GM19238 (cell line): ENCODE data around the gene C17orf50.

Source experiments
- DNase-seq: peaks from one replicate; pipeline ENCODE4 v3.0.0; 2011; ENCODE audit warnings: low spot score; ENCODE audit not compliant: insufficient read length

Gene C17orf50

GRCh38 chr17:35760587-35760986, at the start of gene C17orf50:
Gene C17orf50 (plus strand): TSS chr17:35760887. CDS start chr17:35760942, 55 bp downstream.
- no peak for DNase-seq

DNA sequence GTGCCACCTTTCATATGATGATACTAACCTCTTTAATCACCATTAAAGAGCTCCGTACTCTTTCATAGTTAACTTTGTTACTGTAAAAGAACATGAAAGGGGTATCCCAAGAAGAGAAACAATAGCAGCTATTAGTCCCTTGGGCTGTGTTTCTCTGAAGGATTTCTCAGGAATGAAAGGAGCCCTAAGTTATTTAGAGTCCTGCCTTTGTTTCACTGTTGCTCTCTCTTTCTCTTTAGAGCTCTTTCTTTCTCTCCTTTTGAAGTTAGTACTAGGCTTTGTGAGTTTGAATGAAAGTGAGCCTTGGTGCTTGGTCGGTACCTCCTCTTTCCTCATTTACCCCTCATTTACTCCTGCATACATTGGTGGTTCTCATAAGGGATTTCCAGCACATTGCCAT, 49.7 kb upstream of the C17orf50 start:
- DNase-seq = no peak

GRCh38 chr17:35713069-35713728, 47.5 kb upstream of the C17orf50 start:
- DNase-seq = no peak

- DNase-seq = no peak
These were observed 45.7 kb upstream of the C17orf50 start for GRCh38 chr17:35714988-35715387.

DNA sequence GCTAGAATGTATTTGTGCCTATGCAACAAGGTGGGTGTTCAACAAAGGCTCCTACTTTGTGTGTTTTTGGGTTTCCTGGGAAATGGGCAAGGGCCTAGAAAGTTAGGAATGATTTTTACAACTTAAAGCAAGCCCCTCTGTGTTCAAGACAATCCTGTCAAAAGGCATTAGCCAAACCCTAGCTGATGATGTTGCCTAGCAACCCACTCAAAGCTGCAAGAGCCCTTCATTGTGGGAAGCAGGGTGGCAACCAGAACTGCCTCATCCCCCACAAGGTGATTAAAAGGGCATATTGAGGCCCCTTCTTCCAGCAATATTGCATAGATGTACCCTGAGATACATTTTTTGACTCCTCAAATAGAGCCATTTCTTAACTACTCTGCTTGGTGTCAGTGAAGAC, 45.3 kb upstream of the C17orf50 start:
- DNase-seq = no peak

GRCh38 chr17:35716173-35716572, 44.5 kb upstream of the C17orf50 start:
- DNase-seq = no peak

GRCh38 chr17:35716897-35717465, 43.7 kb upstream of the C17orf50 start:
- no peak for DNase-seq

DNA sequence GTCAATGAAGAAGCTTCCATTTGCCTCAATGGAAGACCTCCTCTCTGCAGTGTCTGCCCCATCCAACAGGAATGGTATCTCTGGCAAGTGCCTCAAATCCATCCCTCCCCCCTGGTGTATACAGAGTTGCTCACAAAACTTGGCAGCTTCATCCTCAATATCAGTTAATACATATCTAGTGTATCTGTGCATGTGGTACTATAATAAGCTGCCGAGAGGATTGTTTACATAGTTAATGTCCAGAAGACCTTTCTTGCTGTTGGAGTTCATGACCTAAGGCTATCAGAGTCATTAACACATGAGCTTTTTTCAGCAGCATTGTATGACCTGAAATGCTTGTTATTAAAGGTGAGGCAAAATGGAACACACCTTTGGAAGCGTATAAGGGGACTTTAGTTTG, 43.2 kb upstream of the C17orf50 start:
- DNase-seq = no peak

DNA sequence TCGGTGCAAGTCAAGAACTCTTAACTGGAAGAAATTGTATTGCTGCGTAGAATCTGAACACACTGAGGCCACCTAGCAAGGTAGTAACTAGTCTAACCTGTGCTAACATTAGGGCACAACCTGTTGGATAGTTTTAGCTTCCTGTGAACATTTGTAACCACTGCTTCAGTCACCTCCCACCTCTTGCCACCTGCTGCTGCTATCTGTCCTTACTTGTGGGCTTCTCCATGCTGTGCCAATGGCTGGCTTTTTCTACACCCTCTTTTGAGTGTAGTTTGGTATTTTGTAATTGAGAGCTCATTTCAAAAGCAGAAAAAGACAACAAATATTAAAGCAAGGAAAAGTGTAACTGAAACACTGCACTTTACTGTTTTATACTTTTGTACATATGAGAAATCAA, 37.0 kb upstream of the C17orf50 start:
- DNase-seq = no peak

DNA sequence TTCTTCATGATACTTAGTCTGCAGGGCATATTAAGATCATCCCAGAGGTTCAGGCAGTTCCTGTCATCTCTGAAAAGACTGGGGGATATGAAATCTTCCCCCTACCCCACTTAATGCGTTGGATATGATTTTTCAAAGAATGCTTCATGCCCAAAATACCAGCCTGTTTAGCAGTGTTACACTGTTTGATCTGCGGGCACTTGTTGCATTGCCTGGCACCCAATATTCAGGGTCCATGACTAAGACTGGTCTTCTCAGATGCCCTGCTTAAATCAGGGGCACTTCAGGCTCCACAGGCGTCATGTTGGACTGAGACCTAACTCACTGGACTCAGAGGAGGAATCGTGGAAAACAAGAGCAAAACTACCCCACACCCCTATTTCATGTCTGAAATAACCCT, 35.6 kb upstream of the C17orf50 start:
- DNase-seq = no peak

DNA sequence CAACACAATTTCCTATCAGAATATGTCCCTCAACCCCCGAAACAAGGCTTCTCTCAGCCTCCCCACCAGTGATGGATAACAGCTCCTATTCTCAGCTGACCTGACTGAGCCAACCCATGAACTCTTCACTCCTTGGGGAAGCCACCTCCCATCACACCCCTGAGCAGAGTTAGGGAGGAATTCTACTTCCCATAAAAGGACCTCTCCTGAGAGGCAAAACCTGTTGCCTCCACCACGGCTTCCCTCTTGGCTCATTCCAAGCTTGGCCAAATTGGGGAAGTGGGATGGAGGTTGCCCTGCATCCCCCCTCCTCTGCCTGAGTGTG, 34.9 kb upstream of the C17orf50 start:
- no peak for DNase-seq

GRCh38 chr17:35726127-35726952, 34.3 kb upstream of the C17orf50 start:
- no peak for DNase-seq

DNA sequence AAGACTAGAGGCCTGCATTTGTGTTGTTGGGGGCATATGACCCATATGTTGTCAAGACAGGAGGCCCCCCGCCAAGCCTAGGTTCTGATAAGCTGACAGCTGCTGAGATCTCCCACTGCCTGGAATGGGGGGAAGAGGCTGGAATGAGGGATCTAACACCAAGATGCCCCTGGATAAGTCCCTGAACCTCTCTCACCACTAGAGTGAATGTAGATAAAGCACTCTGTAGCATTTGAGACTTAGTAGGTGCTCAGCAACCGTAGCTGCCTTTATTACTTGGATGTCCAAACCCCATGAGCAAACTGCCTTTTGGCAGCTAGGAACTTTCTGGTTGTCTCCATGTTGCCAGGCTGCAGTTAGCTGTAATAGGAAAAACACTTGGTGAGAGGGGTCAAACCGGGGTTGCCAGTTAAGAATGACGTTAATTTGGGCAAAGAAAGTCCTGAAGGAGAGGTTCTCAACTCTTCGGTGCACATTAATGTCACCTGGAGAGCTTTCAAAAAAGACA, 33.7 kb upstream of the C17orf50 start:
- no peak for DNase-seq

- no peak for DNase-seq
These were observed 33.1 kb upstream of the C17orf50 start for GRCh38 chr17:35727635-35728034.

DNA sequence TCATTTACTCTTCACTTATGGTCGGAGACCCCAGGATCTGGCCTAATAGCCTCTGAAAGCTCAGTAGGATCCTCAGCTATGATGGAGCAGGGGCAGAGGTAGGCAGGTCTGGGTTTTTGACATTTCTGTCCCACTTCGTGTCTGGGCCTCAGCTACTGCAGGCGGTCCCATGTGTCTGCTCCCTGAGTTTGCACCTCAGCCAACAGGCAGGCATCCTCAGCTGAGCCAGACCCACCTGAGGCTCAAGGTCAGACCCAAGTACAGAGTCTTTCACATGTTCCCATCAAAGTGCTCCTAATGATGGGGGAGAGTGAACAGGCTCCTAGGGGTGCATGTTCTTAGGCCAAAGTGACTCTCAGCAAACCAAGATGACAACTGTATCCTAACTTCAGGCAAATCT, 32.1 kb upstream of the C17orf50 start:
- DNase-seq = no peak

- no peak for DNase-seq
These were observed 31.3 kb upstream of the C17orf50 start for GRCh38 chr17:35729405-35729833.

- no peak for DNase-seq
These were observed 30.2 kb upstream of the C17orf50 start for GRCh38 chr17:35730400-35731005.

GRCh38 chr17:35731239-35731916, 29.3 kb upstream of the C17orf50 start, which contains the start of gene RASL10B:
Gene RASL10B (plus strand): TSS chr17:35731639. CDS start chr17:35735185, 3,546 bp downstream.
- no peak for DNase-seq

GRCh38 chr17:35731917-35732805, 28.5 kb upstream of the C17orf50 start:
- DNase-seq = no peak

DNA sequence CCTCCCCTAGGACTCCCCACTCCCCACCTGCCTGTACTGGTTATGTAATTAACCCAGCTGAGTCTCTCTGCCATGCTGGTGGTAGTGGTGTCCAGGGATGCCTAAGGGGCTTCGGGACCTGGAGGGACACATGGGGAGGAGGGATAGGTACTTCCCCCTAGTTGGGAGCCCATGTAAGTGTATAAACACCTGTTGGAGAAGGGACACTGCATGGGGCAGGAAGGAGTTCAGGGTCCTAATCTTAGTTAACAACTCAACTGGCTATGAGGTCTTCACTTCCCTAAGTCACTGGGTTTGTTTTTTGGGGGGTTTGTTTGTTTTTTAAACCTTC, 27.9 kb upstream of the C17orf50 start:
- no peak for DNase-seq
